GM12865 (cell line): ENCODE results near the gene USP9Y.

Source experiments
- DNase-seq: peaks from one replicate; pipeline ENCODE4 v3.0.0; 2010; ENCODE audit warnings: low read depth
- H3K4me3 ChIP-seq: 2 replicates; pipeline ENCODE4 v1.5.1; 2011; ENCODE audit warnings: mild to moderate bottlenecking, low read depth, low read length, control low read depth
- CTCF ChIP-seq: IDR thresholded peaks from 2 replicates; pipeline ENCODE4 v1.5.1; 2011; ENCODE audit warnings: low read length, control low read depth, low read depth, inconsistent platforms; ENCODE audit not compliant: insufficient read depth; ENCODE audit errors: missing control alignments

The USP9Y gene

GRCh38 chrY:12898604-12899003 lies 197.6 kb downstream of the USP9Y start:
- no peak for TF ChIP-seq CTCF
- no peak for DNase-seq
- H3K4me3 ChIP-seq: no peak overlapping the region

- no peak for TF ChIP-seq CTCF
- H3K4me3 ChIP-seq: no peak within 1 kb of the TSS
- no peak for DNase-seq
Measured at GRCh38 chrY:12904618-12905516, 203.8 kb downstream of the USP9Y start, which contains the start of gene DDX3Y. Gene DDX3Y (plus strand): TSS chrY:12904868. CDS start chrY:12904937, 69 bp downstream.

- no peak overlapping the region for H3K4me3 ChIP-seq
Measured at GRCh38 chrY:12905517-12905872, 204.5 kb downstream of the USP9Y start.

GRCh38 chrY:12905895-12906294 lies 204.9 kb downstream of the USP9Y start:
- no peak for TF ChIP-seq CTCF
- H3K4me3 ChIP-seq: no peak overlapping the region
- no peak for DNase-seq

More at GRCh38 chrY:12905517-12905872, 204.5 kb downstream of the USP9Y start:
- DNase-seq: no peak
- no peak for TF ChIP-seq CTCF
